ENCODE data around the gene SLC26A1.
"Not testable (repeated sequence)": the region's sequence is repeated elsewhere in the genome, so short reads cannot be mapped to it uniquely, and the experiment has no call there.

Gene SLC26A1

DNA sequence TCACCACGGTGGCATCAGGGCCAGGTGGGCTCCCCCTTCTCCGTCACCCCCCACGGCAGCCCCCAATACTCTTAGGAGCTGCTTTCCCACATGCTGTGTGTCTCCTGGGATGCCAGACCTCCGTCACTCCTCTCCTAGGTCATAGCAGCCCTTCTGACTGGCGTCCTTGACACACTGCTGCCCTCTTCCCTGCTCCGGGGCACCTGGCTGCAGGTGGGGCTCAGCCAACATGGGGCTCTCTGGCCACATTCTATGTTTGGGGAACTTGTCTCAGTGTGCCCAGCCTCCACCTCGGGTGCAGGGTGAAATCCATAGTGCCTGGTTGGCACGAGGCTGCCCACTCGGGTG is 47.1 kb downstream of the SLC26A1 start:
- no peaks in the 10 kb centered on the region for H3K9me2 ChIP-seq (replicated peaks; ENCODE audit: insufficient read depth, low read length)
- H3K4me3 ChIP-seq (ENCODE audit: insufficient read depth, low read length, poor library complexity, severe bottlenecking): no peak overlapping the region
- H3K4me2 ChIP-seq (ENCODE audit: low read depth, low read length, poor library complexity, severe bottlenecking): no peak overlapping the region
- H4K20me1 ChIP-seq (ENCODE audit: low read depth, low read length): no peaks in the 10 kb centered on the region
- H3K9ac ChIP-seq (ENCODE audit: low read length): no peak overlapping the region
- no peak for TF ChIP-seq EZH2phosphoT487 (conservative IDR thresholded peaks at IDR 0.05; ENCODE audit: low read length)
- TF ChIP-seq, protein P1, sequence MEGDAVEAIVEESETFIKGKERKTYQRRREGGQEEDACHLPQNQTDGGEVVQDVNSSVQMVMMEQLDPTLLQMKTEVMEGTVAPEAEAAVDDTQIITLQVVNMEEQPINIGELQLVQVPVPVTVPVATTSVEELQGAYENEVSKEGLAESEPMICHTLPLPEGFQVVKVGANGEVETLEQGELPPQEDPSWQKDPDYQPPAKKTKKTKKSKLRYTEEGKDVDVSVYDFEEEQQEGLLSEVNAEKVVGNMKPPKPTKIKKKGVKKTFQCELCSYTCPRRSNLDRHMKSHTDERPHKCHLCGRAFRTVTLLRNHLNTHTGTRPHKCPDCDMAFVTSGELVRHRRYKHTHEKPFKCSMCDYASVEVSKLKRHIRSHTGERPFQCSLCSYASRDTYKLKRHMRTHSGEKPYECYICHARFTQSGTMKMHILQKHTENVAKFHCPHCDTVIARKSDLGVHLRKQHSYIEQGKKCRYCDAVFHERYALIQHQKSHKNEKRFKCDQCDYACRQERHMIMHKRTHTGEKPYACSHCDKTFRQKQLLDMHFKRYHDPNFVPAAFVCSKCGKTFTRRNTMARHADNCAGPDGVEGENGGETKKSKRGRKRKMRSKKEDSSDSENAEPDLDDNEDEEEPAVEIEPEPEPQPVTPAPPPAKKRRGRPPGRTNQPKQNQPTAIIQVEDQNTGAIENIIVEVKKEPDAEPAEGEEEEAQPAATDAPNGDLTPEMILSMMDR (IDR thresholded peaks at IDR 0.05; ENCODE audit: insufficient read depth, low read length, poor library complexity, severe bottlenecking): no peak
- no peaks in the 10 kb centered on the region for H3K9me3 ChIP-seq (ENCODE audit: insufficient read depth, low read length)
- no peaks in the 10 kb centered on the region for H3F3A ChIP-seq (ENCODE audit: insufficient read depth)
- no peak overlapping the region for H2AFZ ChIP-seq (ENCODE audit: low read depth, low read length, severe bottlenecking)
- no peaks in the 10 kb centered on the region for H3K27me3 ChIP-seq (ENCODE audit: low read length)
- H3K27ac ChIP-seq (ENCODE audit: low read depth, low read length): no peak overlapping the region
- H3K36me3 ChIP-seq (ENCODE audit: low read length): no peaks in the 10 kb centered on the region
- no peaks in the 10 kb centered on the region for H3K79me2 ChIP-seq (ENCODE audit: insufficient read depth, low read length)

DNA sequence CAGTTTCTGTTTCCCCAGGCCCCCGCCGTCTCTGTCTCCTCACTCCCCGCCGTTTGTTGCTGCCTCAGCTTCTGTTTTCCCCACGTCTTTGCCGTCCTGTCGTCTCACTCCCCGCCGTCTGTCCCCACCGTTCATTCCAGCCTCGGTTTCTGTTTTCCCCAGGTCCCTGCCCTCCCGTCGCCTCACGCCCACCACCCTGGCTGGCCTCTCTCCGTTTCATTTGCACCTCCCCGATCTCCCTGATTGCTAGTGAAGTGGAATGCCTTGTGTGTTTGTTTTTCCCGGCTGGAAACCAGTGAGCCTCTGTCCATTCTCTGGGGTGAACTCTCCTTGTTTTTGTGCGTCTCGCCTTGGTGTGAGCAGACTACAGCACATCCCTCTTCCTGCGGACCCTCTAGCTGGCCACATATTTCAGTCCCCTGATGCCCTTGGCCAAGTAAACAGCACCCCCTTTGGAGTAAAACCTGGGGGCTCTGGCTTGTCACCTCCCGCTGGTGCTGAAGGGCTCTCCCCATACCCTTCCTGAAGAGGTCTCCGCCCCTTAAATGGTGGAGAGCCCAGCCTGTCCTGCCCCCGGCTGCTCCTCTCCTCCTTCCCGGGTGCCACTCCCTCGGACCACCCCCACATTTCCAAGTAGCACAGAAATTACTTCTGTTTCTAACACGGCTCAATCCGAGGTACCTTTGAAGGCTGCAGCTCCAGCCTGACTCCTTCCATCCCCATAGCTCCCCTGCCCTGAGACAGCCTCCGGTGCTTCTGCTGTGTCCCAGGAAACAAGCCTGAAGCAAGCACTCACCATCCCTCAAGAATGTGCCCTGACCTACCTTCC is 47.7 kb downstream of the SLC26A1 start:
- no peaks in the 10 kb centered on the region for H4K20me1 ChIP-seq (ENCODE audit: low read depth, low read length)
- TF ChIP-seq, protein P1 (IDR thresholded peaks at IDR 0.05; ENCODE audit: insufficient read depth, low read length, poor library complexity, severe bottlenecking): no peak
- TF ChIP-seq EZH2phosphoT487 (conservative IDR thresholded peaks at IDR 0.05; ENCODE audit: low read length): no peak
- H3K9ac ChIP-seq (ENCODE audit: low read length): no peak overlapping the region
- H3K4me2 ChIP-seq (ENCODE audit: low read depth, low read length, poor library complexity, severe bottlenecking): no peak overlapping the region
- no peaks in the 10 kb centered on the region for H3K79me2 ChIP-seq (ENCODE audit: insufficient read depth, low read length)
- H3K36me3 ChIP-seq (ENCODE audit: low read length): no peaks in the 10 kb centered on the region
- H3K27ac ChIP-seq (ENCODE audit: low read depth, low read length): no peak overlapping the region
- H2AFZ ChIP-seq (ENCODE audit: low read depth, low read length, severe bottlenecking): no peak overlapping the region
- H3K27me3 ChIP-seq (ENCODE audit: low read length): no peaks in the 10 kb centered on the region
- no peaks in the 10 kb centered on the region for H3F3A ChIP-seq (ENCODE audit: insufficient read depth)
- H3K9me2 ChIP-seq (replicated peaks; ENCODE audit: insufficient read depth, low read length): no peaks in the 10 kb centered on the region
- H3K4me3 ChIP-seq (ENCODE audit: insufficient read depth, low read length, poor library complexity, severe bottlenecking): no peak overlapping the region
- H3K9me3 ChIP-seq (ENCODE audit: insufficient read depth, low read length): no peaks in the 10 kb centered on the region

DNA sequence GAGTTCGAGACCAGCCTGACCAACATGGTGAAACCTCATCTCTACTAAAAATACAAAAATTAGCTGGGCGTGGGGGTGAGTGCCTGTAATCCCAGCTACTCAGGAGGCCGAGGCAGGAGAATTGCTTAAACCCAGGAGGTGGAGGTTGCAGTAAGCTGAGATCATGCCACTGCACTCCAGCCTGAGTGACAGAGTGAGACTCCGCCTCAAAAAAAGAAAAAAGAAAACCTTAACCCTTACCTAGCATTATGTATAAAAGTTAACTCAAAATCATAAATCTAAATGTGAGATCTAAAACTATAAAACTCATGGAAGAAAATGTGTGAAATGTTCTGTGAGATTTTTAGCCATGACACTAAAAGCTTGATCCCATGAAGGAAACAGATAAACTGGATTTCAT is 53.7 kb downstream of the SLC26A1 start:
- not testable (repeated sequence) for H3K9ac ChIP-seq (ENCODE audit: low read length); H3K4me2 ChIP-seq (ENCODE audit: low read depth, low read length, poor library complexity, severe bottlenecking); H4K20me1 ChIP-seq (ENCODE audit: low read depth, low read length); H3K36me3 ChIP-seq (ENCODE audit: low read length); H3K27ac ChIP-seq (ENCODE audit: low read depth, low read length); H3K9me2 ChIP-seq (replicated peaks; ENCODE audit: insufficient read depth, low read length); H3K79me2 ChIP-seq (ENCODE audit: insufficient read depth, low read length); H3K4me3 ChIP-seq (ENCODE audit: insufficient read depth, low read length, poor library complexity, severe bottlenecking); H3K27me3 ChIP-seq (ENCODE audit: low read length); H2AFZ ChIP-seq (ENCODE audit: low read depth, low read length, severe bottlenecking); H3K9me3 ChIP-seq (ENCODE audit: insufficient read depth, low read length)
- peaks cover 14% of the 10 kb centered on the region for H3F3A ChIP-seq (ENCODE audit: insufficient read depth)

Measured in SU-DHL-6 (cell line).